HepG2 (cell line): ENCODE results near the gene ITGB5. TPM values are rescaled to one million over a fixed set of nuclear protein-coding genes. Genes with fewer than 3 reads are reported as not detected.

Experiments used
- NFE2 ChIP-seq: sonication (generic); formaldehyde crosslinking; IDR thresholded peaks from 2 replicates; pipeline ENCODE4 v1.4.0; 2020; ENCODE audit warnings: missing genetic modification reagents
- SMARCE1 ChIP-seq: fragments of 450-650 bp; IDR thresholded peaks from 2 replicates; pipeline ENCODE4 v1.6.1; 2017; ENCODE audit warnings: borderline replicate concordance
- ZKSCAN8 ChIP-seq: IDR thresholded peaks from 2 replicates; pipeline ENCODE4 v1.6.1; 2016; ENCODE audit warnings: borderline replicate concordance, missing genetic modification reagents, missing compliant biosample characterization
- ZNF674 ChIP-seq: sonication (generic); formaldehyde crosslinking; IDR thresholded peaks from 2 replicates; pipeline ENCODE4 v1.5.0; 2020; ENCODE audit warnings: low read depth, mild to moderate bottlenecking, missing genetic modification reagents
- polyA plus RNA-seq, 8 experiments: library from polyadenylated mRNA; depleted of rRNA in 3 of 8; stranded (reverse) in 7 of 8; unstranded in 1 of 8; fragments of >200 nt; fragmentation: Illumina TruSeq in 4 of 8; extraction: Trizol in 4 of 8; gene quantifications; 2 replicates each; pipeline versions ENCODE4 v1.2.1 to v1.2.3, GENCODE V29; 2011 to 2016; ENCODE audit warnings: low read depth in 4 of 8, missing spikeins in 1 of 8, mixed read lengths in 1 of 8; ENCODE audit not compliant: insufficient read depth in 1 of 8
- total RNA-seq, 5 experiments: library from RNA; depleted of rRNA; stranded (reverse); fragments of >200 nt; fragmentation: Illumina TruSeq; extraction: Trizol; gene quantifications; 2 replicates each; pipeline ENCODE4 v1.2.3, GENCODE V29; 2016; ENCODE audit warnings: low read depth in 1 of 5
- TF ChIP-seq, protein P1 (sequence below): sonication (generic); formaldehyde crosslinking; IDR thresholded peaks from 2 replicates; pipeline ENCODE4 v1.4.0; 2020; ENCODE audit warnings: mild to moderate bottlenecking, missing genetic modification reagents
- TF ChIP-seq, protein P2 (sequence below): sonication (generic); formaldehyde crosslinking; IDR thresholded peaks from 2 replicates; pipeline ENCODE4 v1.5.1; 2020; ENCODE audit warnings: mild to moderate bottlenecking, missing genetic modification reagents, borderline replicate concordance
- TF ChIP-seq, protein P3 (sequence below): sonication (generic); formaldehyde crosslinking; IDR thresholded peaks from 2 replicates; pipeline ENCODE4 v1.9.0; 2021; ENCODE audit warnings: missing genetic modification reagents, borderline replicate concordance
- TF ChIP-seq, protein P4 (sequence below): sonication (generic); formaldehyde crosslinking; IDR thresholded peaks from 2 replicates; pipeline ENCODE4 v1.4.0; 2020; ENCODE audit warnings: missing genetic modification reagents
- TF ChIP-seq, protein P5 (sequence below): sonication (generic); formaldehyde crosslinking; IDR thresholded peaks from 2 replicates; pipeline ENCODE4 v1.9.0; 2021; ENCODE audit warnings: missing genetic modification reagents, mild to moderate bottlenecking, borderline replicate concordance

The ITGB5 gene
- total and polyA plus RNA-seq, 2 of the 13 experiments (the other 11 are each of a cell fraction or from before 2014, with no cell fraction given), result 74.1 to 343 TPM

DNA sequence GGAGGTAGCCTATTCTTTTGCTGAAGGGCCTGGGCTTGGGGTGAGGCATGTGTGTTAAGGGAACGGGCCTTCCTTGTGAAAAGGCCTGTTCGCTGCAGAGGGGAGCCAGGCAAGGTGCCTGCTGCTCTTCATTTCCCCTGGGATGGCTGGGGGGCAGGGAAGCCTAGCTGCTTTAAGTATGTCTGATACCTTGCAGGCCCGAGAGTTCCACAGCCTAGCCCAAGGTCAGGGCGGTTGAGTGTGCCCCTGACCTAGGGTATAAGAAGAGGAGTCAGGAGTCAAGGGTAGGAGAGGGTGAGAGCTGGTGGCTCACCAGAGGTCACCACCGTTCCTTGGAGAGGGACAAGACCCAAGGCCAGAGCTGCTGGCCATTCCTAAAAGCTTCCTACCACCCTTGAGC is 110.3 kb downstream of the ITGB5 start (continued):
- TF ChIP-seq, protein P1, sequence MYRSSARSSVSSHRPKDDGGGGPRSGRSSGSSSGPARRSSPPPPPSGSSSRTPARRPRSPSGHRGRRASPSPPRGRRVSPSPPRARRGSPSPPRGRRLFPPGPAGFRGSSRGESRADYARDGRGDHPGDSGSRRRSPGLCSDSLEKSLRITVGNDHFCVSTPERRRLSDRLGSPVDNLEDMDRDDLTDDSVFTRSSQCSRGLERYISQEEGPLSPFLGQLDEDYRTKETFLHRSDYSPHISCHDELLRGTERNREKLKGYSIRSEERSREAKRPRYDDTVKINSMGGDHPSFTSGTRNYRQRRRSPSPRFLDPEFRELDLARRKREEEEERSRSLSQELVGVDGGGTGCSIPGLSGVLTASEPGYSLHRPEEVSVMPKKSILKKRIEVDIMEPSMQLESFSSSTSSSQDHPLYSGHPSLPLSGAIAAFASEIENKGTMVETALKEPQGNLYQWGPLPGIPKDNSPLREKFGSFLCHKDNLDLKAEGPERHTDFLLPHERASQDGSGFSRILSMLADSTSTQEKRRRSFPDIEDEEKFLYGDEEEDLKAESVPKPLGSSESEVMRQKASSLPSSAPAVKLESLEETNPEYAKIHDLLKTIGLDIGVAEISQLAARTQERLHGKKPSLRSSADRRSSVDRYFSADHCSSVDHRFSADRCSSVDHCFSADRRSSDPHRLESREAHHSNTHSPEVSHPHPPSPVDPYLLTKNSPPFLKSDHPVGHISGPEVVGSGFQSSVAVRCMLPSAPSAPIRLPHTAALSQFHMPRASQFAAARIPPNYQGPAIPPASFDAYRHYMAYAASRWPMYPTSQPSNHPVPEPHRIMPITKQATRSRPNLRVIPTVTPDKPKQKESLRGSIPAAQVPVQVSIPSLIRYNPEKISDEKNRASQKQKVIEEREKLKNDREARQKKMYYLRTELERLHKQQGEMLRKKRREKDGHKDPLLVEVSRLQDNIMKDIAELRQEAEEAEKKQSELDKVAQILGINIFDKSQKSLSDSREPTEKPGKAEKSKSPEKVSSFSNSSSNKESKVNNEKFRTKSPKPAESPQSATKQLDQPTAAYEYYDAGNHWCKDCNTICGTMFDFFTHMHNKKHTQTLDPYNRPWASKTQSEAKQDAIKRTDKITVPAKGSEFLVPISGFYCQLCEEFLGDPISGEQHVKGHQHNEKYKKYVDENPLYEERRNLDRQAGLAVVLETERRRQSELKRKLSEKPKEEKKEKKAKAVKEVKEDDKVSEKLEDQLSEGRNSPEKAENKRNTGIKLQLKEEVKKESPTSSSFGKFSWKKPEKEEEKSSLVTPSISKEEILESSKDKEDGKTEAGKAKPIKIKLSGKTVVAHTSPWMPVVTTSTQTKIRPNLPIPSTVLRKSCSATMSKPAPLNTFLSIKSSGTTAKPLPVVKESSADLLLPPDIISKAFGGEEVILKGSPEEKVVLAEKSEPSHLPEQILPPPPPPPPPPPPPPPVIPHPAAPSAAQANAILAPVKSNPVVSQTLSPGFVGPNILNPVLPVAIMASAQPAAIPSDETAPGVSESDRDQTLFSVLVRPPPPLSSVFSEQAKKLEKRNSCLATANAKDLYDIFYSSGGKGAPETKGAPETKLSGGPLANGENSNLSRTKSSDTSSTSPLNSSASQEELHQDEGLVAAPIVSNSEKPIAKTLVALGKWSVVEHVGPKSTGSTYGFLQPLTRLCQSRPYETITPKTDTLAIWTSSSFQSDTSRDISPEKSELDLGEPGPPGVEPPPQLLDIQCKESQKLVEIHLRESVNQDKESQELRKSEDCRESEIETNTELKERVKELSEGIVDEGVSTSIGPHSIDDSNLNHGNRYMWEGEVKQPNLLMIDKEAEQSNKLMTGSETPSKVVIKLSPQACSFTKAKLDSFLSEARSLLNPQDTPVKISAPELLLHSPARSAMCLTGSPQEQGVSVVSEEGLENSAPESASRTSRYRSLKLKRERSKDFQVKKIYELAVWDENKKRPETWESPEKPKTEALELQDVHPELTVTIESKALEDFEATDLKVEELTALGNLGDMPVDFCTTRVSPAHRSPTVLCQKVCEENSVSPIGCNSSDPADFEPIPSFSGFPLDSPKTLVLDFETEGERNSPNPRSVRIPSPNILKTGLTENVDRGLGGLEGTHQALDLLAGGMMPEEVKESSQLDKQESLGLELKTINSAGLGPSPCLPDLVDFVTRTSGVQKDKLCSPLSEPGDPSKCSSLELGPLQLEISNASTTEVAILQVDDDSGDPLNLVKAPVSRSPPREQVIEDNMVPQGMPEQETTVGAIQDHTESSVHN, result no peak
- TF ChIP-seq NFE2 (no peak), ZNF674 (CRISPR knock-in tag) (no peak), ZKSCAN8 (CRISPR knock-in tag) (no peak), SMARCE1 (no peak)
- TF ChIP-seq, protein P2, sequence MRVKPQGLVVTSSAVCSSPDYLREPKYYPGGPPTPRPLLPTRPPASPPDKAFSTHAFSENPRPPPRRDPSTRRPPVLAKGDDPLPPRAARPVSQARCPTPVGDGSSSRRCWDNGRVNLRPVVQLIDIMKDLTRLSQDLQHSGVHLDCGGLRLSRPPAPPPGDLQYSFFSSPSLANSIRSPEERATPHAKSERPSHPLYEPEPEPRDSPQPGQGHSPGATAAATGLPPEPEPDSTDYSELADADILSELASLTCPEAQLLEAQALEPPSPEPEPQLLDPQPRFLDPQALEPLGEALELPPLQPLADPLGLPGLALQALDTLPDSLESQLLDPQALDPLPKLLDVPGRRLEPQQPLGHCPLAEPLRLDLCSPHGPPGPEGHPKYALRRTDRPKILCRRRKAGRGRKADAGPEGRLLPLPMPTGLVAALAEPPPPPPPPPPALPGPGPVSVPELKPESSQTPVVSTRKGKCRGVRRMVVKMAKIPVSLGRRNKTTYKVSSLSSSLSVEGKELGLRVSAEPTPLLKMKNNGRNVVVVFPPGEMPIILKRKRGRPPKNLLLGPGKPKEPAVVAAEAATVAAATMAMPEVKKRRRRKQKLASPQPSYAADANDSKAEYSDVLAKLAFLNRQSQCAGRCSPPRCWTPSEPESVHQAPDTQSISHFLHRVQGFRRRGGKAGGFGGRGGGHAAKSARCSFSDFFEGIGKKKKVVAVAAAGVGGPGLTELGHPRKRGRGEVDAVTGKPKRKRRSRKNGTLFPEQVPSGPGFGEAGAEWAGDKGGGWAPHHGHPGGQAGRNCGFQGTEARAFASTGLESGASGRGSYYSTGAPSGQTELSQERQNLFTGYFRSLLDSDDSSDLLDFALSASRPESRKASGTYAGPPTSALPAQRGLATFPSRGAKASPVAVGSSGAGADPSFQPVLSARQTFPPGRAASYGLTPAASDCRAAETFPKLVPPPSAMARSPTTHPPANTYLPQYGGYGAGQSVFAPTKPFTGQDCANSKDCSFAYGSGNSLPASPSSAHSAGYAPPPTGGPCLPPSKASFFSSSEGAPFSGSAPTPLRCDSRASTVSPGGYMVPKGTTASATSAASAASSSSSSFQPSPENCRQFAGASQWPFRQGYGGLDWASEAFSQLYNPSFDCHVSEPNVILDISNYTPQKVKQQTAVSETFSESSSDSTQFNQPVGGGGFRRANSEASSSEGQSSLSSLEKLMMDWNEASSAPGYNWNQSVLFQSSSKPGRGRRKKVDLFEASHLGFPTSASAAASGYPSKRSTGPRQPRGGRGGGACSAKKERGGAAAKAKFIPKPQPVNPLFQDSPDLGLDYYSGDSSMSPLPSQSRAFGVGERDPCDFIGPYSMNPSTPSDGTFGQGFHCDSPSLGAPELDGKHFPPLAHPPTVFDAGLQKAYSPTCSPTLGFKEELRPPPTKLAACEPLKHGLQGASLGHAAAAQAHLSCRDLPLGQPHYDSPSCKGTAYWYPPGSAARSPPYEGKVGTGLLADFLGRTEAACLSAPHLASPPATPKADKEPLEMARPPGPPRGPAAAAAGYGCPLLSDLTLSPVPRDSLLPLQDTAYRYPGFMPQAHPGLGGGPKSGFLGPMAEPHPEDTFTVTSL (CRISPR knock-in tag), result no peak
- TF ChIP-seq, protein P3, sequence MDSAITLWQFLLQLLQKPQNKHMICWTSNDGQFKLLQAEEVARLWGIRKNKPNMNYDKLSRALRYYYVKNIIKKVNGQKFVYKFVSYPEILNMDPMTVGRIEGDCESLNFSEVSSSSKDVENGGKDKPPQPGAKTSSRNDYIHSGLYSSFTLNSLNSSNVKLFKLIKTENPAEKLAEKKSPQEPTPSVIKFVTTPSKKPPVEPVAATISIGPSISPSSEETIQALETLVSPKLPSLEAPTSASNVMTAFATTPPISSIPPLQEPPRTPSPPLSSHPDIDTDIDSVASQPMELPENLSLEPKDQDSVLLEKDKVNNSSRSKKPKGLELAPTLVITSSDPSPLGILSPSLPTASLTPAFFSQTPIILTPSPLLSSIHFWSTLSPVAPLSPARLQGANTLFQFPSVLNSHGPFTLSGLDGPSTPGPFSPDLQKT (CRISPR knock-in tag), result no peak
- TF ChIP-seq, protein P4, sequence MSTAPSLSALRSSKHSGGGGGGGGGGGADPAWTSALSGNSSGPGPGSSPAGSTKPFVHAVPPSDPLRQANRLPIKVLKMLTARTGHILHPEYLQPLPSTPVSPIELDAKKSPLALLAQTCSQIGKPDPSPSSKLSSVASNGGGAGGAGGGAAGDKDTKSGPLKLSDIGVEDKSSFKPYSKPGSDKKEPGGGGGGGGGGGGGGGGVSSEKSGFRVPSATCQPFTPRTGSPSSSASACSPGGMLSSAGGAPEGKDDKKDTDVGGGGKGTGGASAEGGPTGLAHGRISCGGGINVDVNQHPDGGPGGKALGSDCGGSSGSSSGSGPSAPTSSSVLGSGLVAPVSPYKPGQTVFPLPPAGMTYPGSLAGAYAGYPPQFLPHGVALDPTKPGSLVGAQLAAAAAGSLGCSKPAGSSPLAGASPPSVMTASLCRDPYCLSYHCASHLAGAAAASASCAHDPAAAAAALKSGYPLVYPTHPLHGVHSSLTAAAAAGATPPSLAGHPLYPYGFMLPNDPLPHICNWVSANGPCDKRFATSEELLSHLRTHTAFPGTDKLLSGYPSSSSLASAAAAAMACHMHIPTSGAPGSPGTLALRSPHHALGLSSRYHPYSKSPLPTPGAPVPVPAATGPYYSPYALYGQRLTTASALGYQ, result no peak
- TF ChIP-seq, protein P5, sequence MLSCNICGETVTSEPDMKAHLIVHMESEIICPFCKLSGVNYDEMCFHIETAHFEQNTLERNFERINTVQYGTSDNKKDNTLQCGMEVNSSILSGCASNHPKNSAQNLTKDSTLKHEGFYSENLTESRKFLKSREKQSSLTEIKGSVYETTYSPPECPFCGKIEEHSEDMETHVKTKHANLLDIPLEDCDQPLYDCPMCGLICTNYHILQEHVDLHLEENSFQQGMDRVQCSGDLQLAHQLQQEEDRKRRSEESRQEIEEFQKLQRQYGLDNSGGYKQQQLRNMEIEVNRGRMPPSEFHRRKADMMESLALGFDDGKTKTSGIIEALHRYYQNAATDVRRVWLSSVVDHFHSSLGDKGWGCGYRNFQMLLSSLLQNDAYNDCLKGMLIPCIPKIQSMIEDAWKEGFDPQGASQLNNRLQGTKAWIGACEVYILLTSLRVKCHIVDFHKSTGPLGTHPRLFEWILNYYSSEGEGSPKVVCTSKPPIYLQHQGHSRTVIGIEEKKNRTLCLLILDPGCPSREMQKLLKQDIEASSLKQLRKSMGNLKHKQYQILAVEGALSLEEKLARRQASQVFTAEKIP (CRISPR knock-in tag), result no peak
